ENCODE results near the gene UBR4. TPM values are rescaled to one million over a fixed set of nuclear protein-coding genes. Genes with fewer than 3 reads are reported as not detected.

UBR4 gene
- total RNA-seq, 4 donors from 2014 or later: 214 to 324 (median 272) TPM

DNA sequence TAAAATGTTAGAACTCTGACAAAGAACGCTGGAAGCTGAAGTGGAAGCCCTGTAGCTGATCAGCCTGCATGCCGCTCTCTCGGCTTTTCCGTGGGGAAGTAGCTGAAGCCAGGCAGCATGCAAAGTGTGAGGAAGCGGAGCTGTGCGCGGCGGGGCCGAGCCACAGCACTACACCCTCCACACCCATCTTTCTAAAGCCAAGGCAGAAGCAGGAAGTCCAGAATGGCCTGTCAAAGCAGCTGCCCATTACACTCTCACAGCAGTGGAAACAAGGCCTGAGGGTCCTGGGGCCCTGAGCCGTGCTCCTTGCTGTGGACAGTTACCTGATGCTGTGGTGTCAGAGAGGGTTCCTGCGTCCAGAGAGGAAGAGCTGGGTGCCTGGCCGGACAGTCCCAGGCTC, 69.6 kb downstream of the UBR4 start:
- DNase-seq (ENCODE audit: low spot score in 2 of 2): no peak
- TF ChIP-seq, protein P1, sequence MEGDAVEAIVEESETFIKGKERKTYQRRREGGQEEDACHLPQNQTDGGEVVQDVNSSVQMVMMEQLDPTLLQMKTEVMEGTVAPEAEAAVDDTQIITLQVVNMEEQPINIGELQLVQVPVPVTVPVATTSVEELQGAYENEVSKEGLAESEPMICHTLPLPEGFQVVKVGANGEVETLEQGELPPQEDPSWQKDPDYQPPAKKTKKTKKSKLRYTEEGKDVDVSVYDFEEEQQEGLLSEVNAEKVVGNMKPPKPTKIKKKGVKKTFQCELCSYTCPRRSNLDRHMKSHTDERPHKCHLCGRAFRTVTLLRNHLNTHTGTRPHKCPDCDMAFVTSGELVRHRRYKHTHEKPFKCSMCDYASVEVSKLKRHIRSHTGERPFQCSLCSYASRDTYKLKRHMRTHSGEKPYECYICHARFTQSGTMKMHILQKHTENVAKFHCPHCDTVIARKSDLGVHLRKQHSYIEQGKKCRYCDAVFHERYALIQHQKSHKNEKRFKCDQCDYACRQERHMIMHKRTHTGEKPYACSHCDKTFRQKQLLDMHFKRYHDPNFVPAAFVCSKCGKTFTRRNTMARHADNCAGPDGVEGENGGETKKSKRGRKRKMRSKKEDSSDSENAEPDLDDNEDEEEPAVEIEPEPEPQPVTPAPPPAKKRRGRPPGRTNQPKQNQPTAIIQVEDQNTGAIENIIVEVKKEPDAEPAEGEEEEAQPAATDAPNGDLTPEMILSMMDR (IDR thresholded peaks at IDR 0.05): no peak
- TF ChIP-seq EP300 (IDR thresholded peaks at IDR 0.05): no peak
- no peak for TF ChIP-seq POLR2A (IDR thresholded peaks at IDR 0.05)
- TF ChIP-seq POLR2AphosphoS5 (IDR thresholded peaks at IDR 0.05): no peak
- Histone ChIP-seq H3K4me3 (no peak overlapping the region), H3K9me3 (no peaks in the 10 kb centered on the region), H3K4me1 (no peaks in the 10 kb centered on the region), H3K27me3 (no peaks in the 10 kb centered on the region), H3K27ac (no peak overlapping the region), H3K36me3 (peaks cover 95% of the 10 kb centered on the region)
- 80% methylated on average over 9 of the region's 12 CpGs for WGBS

DNA sequence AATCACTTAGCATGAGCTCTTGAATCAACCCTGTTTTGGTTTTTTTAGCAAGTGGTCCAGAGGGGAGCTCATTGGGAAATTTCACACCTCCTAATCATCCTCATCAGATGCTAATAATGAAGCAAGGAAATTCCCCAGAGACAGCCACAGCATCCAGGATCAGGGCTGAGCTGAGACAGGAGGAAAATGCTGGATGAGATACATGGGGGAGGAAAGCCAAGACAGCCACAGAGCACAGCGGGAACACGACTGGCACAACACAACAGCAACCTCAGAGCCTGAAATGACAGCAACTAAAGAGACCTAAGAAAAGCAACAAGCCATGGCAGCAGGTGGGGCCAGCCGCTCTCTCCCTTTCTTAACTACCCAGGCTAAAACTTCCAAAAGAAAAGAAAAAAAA, 70.4 kb downstream of the UBR4 start:
- TF ChIP-seq EP300 (IDR thresholded peaks at IDR 0.05) (no peak), POLR2AphosphoS5 (IDR thresholded peaks at IDR 0.05) (no peak), POLR2A (IDR thresholded peaks at IDR 0.05) (no peak)
- TF ChIP-seq, protein P1 (IDR thresholded peaks at IDR 0.05): no peak
- Histone ChIP-seq H3K36me3 (peaks cover 95% of the 10 kb centered on the region), H3K27me3 (no peaks in the 10 kb centered on the region), H3K9me3 (no peaks in the 10 kb centered on the region), H3K4me1 (no peaks in the 10 kb centered on the region), H3K27ac (no peak overlapping the region), H3K4me3 (no peak overlapping the region)
- 69% methylated on average over 3 of the region's 3 CpGs for WGBS
- DNase-seq (ENCODE audit: low spot score in 2 of 2): no peak

DNA sequence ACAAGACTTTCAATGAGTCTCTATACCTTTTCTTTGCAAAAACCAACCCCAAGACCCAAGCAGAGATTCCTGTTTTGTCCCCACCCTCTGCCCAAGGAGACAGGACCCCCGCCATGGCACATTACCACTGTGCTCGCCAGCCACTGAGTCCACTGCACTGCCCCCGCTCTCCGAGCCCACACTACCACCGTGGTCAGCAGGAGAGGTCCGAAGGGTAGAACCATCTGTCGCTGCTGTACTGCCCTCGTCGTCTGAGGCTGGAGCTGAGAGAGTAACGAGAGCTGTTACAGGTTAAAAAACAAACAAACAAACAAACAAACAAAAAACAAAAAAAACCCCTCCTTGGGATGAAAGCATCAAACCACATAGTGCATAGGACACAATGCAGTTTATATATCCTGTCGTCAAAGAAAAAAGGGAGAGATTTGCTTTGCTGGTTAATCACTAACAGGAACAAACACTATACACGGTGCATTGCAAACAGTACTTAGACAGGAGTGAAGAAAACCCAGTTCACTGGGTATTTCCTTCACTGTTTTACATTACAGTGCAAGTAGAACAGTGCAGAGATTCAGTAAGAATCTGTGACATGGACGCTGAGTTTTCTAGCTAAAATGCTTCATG, 71.0 kb downstream of the UBR4 start:
- 84% methylated on average over 13 of the region's 13 CpGs for WGBS
- Histone ChIP-seq H3K9me3 (no peaks in the 10 kb centered on the region), H3K4me3 (no peak overlapping the region), H3K27me3 (no peaks in the 10 kb centered on the region), H3K36me3 (peaks cover 95% of the 10 kb centered on the region), H3K27ac (no peak overlapping the region), H3K4me1 (no peaks in the 10 kb centered on the region)
- DNase-seq (ENCODE audit: low spot score in 2 of 2): no peak
- no peak for TF ChIP-seq POLR2AphosphoS5 (IDR thresholded peaks at IDR 0.05)
- no peak for TF ChIP-seq POLR2A (IDR thresholded peaks at IDR 0.05)
- no peak for TF ChIP-seq EP300 (IDR thresholded peaks at IDR 0.05)
- TF ChIP-seq, protein P1 (IDR thresholded peaks at IDR 0.05): no peak

- Histone ChIP-seq H3K27me3 (no peaks in the 10 kb centered on the region), H3K36me3 (peaks cover 95% of the 10 kb centered on the region), H3K4me3 (no peak overlapping the region), H3K9me3 (no peaks in the 10 kb centered on the region), H3K27ac (no peak overlapping the region), H3K4me1 (no peaks in the 10 kb centered on the region)
- no peak for DNase-seq (ENCODE audit: low spot score in 2 of 2)
- TF ChIP-seq POLR2A (IDR thresholded peaks at IDR 0.05): no peak
- no peak for TF ChIP-seq EP300 (IDR thresholded peaks at IDR 0.05)
- TF ChIP-seq POLR2AphosphoS5 (IDR thresholded peaks at IDR 0.05): no peak
- TF ChIP-seq, protein P1 (IDR thresholded peaks at IDR 0.05): no peak
- WGBS: 93% methylated on average over 1 of the region's 1 CpG
Observed at GRCh38 chr1:19138331-19138730, 71.7 kb downstream of the UBR4 start.

DNA sequence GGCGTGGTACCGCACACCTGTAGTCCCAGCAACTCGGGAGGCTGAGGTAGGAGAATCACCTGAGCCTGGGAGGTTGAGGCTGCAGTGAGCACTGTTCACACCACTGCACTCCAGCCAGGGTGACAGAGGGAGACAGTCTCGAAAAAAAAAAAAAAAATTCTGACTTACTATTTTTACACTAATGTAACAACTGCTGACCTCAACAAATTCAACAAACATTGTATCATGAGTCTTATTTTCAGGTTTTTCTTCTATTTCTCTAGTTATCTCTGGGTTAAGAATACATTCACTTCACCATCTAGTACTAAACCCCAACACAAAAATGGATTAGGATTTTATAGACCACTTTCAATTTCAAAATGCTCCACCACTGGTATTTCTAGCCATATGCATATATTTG, 72.9 kb downstream of the UBR4 start:
- TF ChIP-seq EP300 (IDR thresholded peaks at IDR 0.05): no peak
- TF ChIP-seq, protein P1 (IDR thresholded peaks at IDR 0.05): no peak
- TF ChIP-seq POLR2A (IDR thresholded peaks at IDR 0.05): no peak
- TF ChIP-seq POLR2AphosphoS5 (IDR thresholded peaks at IDR 0.05): no peak
- Histone ChIP-seq H3K4me1 (no peaks in the 10 kb centered on the region), H3K27me3 (no peaks in the 10 kb centered on the region), H3K9me3 (no peaks in the 10 kb centered on the region), H3K27ac (no peak overlapping the region), H3K4me3 (no peak overlapping the region), H3K36me3 (peaks cover 92% of the 10 kb centered on the region)
- WGBS: 93% methylated on average over 4 of the region's 4 CpGs
- DNase-seq (ENCODE audit: low spot score in 2 of 2): no peak

Measured in suprapubic skin (tissue), 4 donors.